Stimulated activated CD8-positive, alpha-beta memory T cell treated with anti-CD3 and anti-CD28 coated beads, Interleukin-4, amount 100 ng/mL, for 48 hours (primary cell): ENCODE results near the gene ERCC1.

ENCODE experiments used
- DNase-seq: peaks from one replicate; pipeline ENCODE4 v3.0.0-alpha.2; 2020

ERCC1 gene

DNA sequence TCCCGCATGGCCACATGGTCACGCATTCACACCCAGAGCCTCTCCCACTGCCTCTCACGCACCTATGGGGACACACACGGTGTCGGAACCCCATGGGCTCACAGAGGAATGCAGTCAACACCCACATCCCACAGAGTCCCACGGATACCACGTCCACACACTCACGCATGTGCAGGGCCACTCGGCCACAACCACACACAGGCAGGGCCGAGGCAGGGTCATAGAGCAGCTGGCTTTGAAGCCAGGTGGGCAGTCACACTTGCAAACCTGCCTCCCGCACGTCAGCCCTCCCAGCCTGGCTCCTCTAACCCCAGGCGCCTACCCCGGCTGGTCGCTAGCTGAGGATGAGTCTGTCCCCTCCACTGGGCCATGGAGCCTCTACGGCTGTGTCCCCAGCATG is 61.4 kb downstream of the ERCC1 start:
- DNase-seq: no peak

DNA sequence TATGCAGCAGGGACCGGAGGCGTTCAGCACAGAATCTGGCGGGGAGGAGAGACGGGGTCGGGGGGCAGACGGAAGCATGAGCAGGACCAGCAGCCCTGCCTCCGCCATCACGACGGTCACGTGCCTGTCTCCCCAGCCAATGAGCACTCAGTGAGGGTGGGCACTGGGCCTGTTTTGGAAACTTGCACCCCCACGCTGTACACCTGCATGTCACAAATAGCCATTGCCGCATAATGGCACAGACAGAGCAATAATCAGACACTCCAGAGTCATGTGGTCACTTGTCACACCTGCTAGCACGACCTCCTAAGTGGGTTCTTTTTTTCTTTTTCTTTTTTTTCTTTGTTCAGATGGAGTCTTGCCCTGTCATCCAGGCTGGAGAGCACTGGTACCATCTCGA is 62.1 kb downstream of the ERCC1 start:
- DNase-seq: no peak

DNA sequence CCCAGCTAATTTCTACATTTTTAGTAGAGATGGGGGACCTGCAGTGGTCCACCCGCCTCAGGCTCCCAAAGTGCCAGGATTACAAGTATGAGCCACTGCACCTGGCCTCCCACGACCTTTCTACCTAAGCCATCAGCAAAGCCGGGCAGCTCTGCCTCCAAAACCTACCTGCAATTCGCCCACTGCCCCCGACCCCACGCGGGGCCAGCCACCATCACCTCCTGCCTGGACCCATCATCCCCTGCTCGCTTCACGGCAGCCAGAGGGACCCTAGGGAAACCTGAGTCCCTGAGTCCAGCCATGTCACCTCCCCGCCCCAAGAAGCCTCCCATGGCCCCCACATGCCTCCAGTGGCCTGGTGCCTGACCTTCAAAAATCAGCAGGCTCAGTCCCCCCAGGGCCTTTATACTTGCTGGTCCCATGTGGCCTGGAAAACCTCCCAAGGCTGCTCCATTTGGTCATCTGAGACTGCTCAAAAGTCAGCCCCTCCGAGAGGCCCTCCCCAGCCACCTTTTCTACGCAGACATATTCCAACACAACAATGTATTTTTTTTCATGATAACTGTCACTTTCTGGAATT is 65.4 kb downstream of the ERCC1 start:
- DNase-seq: no peak

DNA sequence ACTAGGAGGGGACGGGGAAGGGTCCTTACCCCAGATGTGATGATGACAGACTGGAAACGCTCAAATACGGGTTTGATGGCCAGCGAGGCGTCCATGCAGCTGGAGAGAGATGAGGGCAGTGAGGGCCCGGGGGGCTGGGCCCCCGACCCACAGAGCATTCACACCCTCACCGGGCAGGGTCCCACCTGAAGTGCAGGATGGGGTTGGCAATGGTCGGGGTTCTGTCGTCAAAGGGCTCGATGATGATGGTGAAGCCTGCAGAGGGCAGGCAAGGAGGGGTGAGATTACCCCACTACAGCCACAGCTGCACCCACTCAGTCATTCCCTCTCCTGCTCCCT is 66.3 kb downstream of the ERCC1 start:
- DNase-seq: no peak
